Naive thymus-derived CD4-positive, alpha-beta T cell (primary cell): ENCODE results near the gene GRM7. TPM values are rescaled to one million over a fixed set of nuclear protein-coding genes. Genes with fewer than 3 reads are reported as not detected.

ENCODE experiments used
- ATAC-seq: fragments of 150-1000 bp; cut with Tn5 transposase; 2 replicates; pipeline ENCODE4 v1.10.0; 2021; ENCODE audit warnings: mild to moderate bottlenecking, moderate library complexity
- CTCF ChIA-PET: fragments of 350-600 bp; sonication (Branson Sonifier 250); formaldehyde crosslinking; loops from one replicate; lab custom pipeline; 2021; ENCODE audit warnings: antibody characterized with exemption; lab: Charles Lee
- POLR2A ChIA-PET: fragments of 350-600 bp; sonication (Branson Sonifier 250); formaldehyde crosslinking; loops from one replicate; lab custom pipeline; 2021; ENCODE audit warnings: antibody characterized with exemption, inconsistent platforms; lab: Charles Lee
- DNase-seq, 9 donors: peaks; one replicate each; pipeline versions ENCODE4 v3.0.0 to v3.0.0-alpha.2; 2020 to 2022; ENCODE audit warnings: mixed read lengths in 1 of 9
- H3K27ac ChIP-seq: one replicate; pipeline ENCODE4 v1.7.0; 2013; ENCODE audit warnings: mild to moderate bottlenecking, low read depth, low read length, moderate library complexity
- H3K27me3 ChIP-seq, 2 donors: one replicate each; pipeline ENCODE4 v1.7.0; 2013; ENCODE audit warnings: low read length in 2 of 2, mild to moderate bottlenecking in 2 of 2, moderate library complexity in 2 of 2; ENCODE audit not compliant: control insufficient read depth in 2 of 2, insufficient read depth in 2 of 2
- H3K36me3 ChIP-seq, 3 experiments: 1 replicate in 2 of 3; 2 replicates in 1 of 3; pipeline ENCODE4 v1.7.0; 2013; ENCODE audit warnings: low read length in 3 of 3, mild to moderate bottlenecking in 3 of 3, moderate library complexity in 1 of 3; ENCODE audit not compliant: insufficient read depth in 3 of 3, control insufficient read depth in 2 of 3
- H3K4me1 ChIP-seq, 2 donors: one replicate each; pipeline ENCODE4 v1.7.0; 2013; ENCODE audit warnings: low read length in 2 of 2, mild to moderate bottlenecking in 2 of 2, moderate library complexity in 1 of 2; ENCODE audit not compliant: control insufficient read depth in 2 of 2, insufficient read depth in 2 of 2
- H3K4me3 ChIP-seq: 2 replicates; pipeline ENCODE4 v1.7.0; 2013; ENCODE audit warnings: mild to moderate bottlenecking, low read length
- H3K9me3 ChIP-seq, 3 experiments: 1 replicate in 2 of 3; 2 replicates in 1 of 3; pipeline ENCODE4 v1.7.0; 2013; ENCODE audit warnings: low read length in 3 of 3; ENCODE audit not compliant: control insufficient read depth in 2 of 3
- H3K27ac Mint-ChIP-seq, 9 donors: one replicate each; pipeline ENCODE4 v1.8.0; 2020 to 2022; ENCODE audit warnings: mixed read lengths in 9 of 9, mild to moderate bottlenecking in 8 of 9, moderate library complexity in 5 of 9, inconsistent platforms in 2 of 9
- H3K27me3 Mint-ChIP-seq, 5 donors: one replicate each; pipeline ENCODE4 v1.8.0; 2021 to 2022; ENCODE audit warnings: mixed read lengths in 5 of 5, mild to moderate bottlenecking in 1 of 5
- H3K36me3 Mint-ChIP-seq, 5 donors: one replicate each; pipeline ENCODE4 v1.8.0; 2020 to 2022; ENCODE audit warnings: mixed read lengths in 5 of 5, mild to moderate bottlenecking in 3 of 5, inconsistent platforms in 1 of 5
- H3K4me1 Mint-ChIP-seq, 7 donors: one replicate each; pipeline ENCODE4 v1.8.0; 2020 to 2022; ENCODE audit warnings: mixed read lengths in 7 of 7, mild to moderate bottlenecking in 3 of 7, inconsistent platforms in 1 of 7
- H3K4me3 Mint-ChIP-seq, 10 donors: one replicate each; pipeline ENCODE4 v1.8.0; 2020 to 2022; ENCODE audit warnings: mild to moderate bottlenecking in 10 of 10, mixed read lengths in 10 of 10, moderate library complexity in 6 of 10, inconsistent platforms in 2 of 10
- H3K9me3 Mint-ChIP-seq, 11 donors: one replicate each; pipeline ENCODE4 v1.8.0; 2020 to 2022; ENCODE audit warnings: mixed read lengths in 11 of 11, mild to moderate bottlenecking in 4 of 11, inconsistent platforms in 1 of 11, moderate library complexity in 1 of 11
- intact Hi-C, 2 donors: fragments of 100-400 bp; cut with micrococcal nuclease; formaldehyde crosslinking; loops; one replicate each; pipeline ENCODE4 v1.15.1; 2023
- polyA plus RNA-seq, 2 donors: library from polyadenylated mRNA; unstranded; fragments of 300-500 nt; fragmentation: Illumina TruSeq; gene quantifications; one replicate each; pipeline ENCODE4 v1.2.3, GENCODE V29; 2021
- total RNA-seq, 6 experiments: library from RNA in 5 of 6; stranded (reverse) in 5 of 6; gene quantifications; 1 replicate in 5 of 6; 2 replicates in 1 of 6; pipeline ENCODE4 v1.2.3 and lab custom pipeline; 2021 to 2026

Gene GRM7
- total and polyA plus RNA-seq, 7 experiments from 2014 or later: not detected

GRCh38 chr3:7397097-7397496 is 536.2 kb downstream of the GRM7 start:
- no peak overlapping the region for H3K4me3 ChIP-seq
- no peak for ATAC-seq
- H3K9me3 ChIP-seq: no peaks in the 10 kb centered on the region
- H3K27me3 Mint-ChIP-seq: peaks cover 0 to 5% (median 0%) of the 10 kb centered on the region in 5 donors
- no peaks in the 10 kb centered on the region for H3K4me1 Mint-ChIP-seq
- H3K4me3 Mint-ChIP-seq: no peak overlapping the region
- H3K27me3 ChIP-seq: no peaks in the 10 kb centered on the region
- intact Hi-C loops: no loop called here
- H3K27ac Mint-ChIP-seq: no peak overlapping the region
- H3K4me1 ChIP-seq: no peaks in the 10 kb centered on the region
- H3K36me3 ChIP-seq: no peaks in the 10 kb centered on the region
- ChIA-PET CTCF (no interaction called here), POLR2A (no interaction called here)
- no peak overlapping the region for H3K27ac ChIP-seq
- H3K36me3 Mint-ChIP-seq: no peaks in the 10 kb centered on the region
- H3K9me3 Mint-ChIP-seq: peaks cover 0 to 5% (median 1%) of the 10 kb centered on the region in 11 donors
- DNase-seq: no peak

DNA sequence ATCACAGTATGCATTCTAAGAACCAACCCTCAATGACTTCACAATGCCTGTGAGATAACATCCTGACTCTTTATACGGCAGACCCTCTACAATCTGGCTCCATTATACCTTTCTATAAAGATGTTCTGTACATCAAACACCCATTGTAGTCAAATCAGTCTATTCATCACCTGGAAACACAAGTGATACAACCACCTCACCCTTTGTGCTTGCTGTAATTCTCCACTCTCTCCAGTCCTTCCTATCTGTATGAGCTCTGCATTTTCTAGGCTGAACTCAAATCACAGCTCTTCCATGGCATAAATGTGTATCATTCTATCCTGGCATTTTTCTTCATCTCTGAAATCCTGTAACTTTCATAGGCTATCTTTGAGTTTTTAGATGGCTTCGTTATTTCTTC is 539.4 kb downstream of the GRM7 start:
- H3K4me3 ChIP-seq: no peak overlapping the region
- no peak for ATAC-seq
- Mint-ChIP-seq H3K9me3 (peaks cover 0 to 2% (median 0%) of the 10 kb centered on the region in 11 donors), H3K27me3 (peaks cover 0 to 3% (median 0%) of the 10 kb centered on the region in 5 donors), H3K4me1 (no peaks in the 10 kb centered on the region), H3K36me3 (no peaks in the 10 kb centered on the region), H3K4me3 (no peak overlapping the region), H3K27ac (no peak overlapping the region)
- intact Hi-C loops: no loop called here
- no peak for DNase-seq
- H3K36me3 ChIP-seq: no peaks in the 10 kb centered on the region
- H3K27ac ChIP-seq: no peak overlapping the region
- H3K4me1 ChIP-seq: no peaks in the 10 kb centered on the region
- no peaks in the 10 kb centered on the region for H3K9me3 ChIP-seq
- ChIA-PET CTCF (no interaction called here), POLR2A (no interaction called here)
- no peaks in the 10 kb centered on the region for H3K27me3 ChIP-seq

DNA sequence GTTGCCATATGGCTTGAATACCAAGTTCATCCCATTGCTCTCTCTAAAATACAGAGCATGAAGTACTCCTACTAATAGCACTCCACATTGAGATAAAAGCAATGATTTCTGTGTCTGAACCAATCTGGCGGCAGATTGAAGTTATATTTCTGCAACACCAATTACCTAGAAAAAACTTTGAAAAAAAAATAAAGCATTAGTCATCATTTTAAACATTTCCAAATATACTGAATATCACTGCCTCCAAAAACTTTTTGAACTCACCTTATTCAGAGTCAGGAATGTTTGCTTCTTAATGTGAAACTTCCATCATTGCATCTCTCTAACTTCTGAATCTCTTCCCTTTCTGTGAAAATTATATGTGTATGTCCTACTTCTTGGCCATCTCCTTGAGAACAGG is 540.5 kb downstream of the GRM7 start:
- CTCF ChIA-PET: no interaction called here
- Histone ChIP-seq H3K36me3 (no peaks in the 10 kb centered on the region), H3K27ac (no peak overlapping the region), H3K9me3 (no peaks in the 10 kb centered on the region), H3K4me1 (no peaks in the 10 kb centered on the region), H3K27me3 (no peaks in the 10 kb centered on the region), H3K4me3 (no peak overlapping the region)
- Mint-ChIP-seq H3K27ac (no peak overlapping the region), H3K4me3 (no peak overlapping the region), H3K9me3 (peaks cover 0 to 2% (median 0%) of the 10 kb centered on the region in 11 donors), H3K4me1 (no peaks in the 10 kb centered on the region), H3K36me3 (no peaks in the 10 kb centered on the region), H3K27me3 (peaks cover 0 to 2% (median 0%) of the 10 kb centered on the region in 5 donors)
- no peak for ATAC-seq
- POLR2A ChIA-PET: no interaction called here
- DNase-seq: no peak
- intact Hi-C loops: no loop called here

GRCh38 chr3:7407107-7407506 is 546.2 kb downstream of the GRM7 start:
- Mint-ChIP-seq H3K9me3 (peaks cover 0 to 3% (median 0%) of the 10 kb centered on the region in 11 donors), H3K27ac (no peak overlapping the region), H3K36me3 (no peaks in the 10 kb centered on the region), H3K4me3 (no peak overlapping the region), H3K27me3 (no peaks in the 10 kb centered on the region), H3K4me1 (no peaks in the 10 kb centered on the region)
- Histone ChIP-seq H3K4me3 (no peak overlapping the region), H3K27ac (no peak overlapping the region), H3K36me3 (no peaks in the 10 kb centered on the region), H3K4me1 (no peaks in the 10 kb centered on the region), H3K9me3 (no peaks in the 10 kb centered on the region), H3K27me3 (no peaks in the 10 kb centered on the region)
- CTCF ChIA-PET: no interaction called here
- intact Hi-C loops: no loop called here
- DNase-seq (no peak), ATAC-seq (no peak)
- POLR2A ChIA-PET: no interaction called here

- peaks cover 0 to 3% (median 0%) of the 10 kb centered on the region in 11 donors for H3K9me3 Mint-ChIP-seq
- H3K27ac ChIP-seq: no peak overlapping the region
- no peak overlapping the region for H3K4me3 Mint-ChIP-seq
- no peaks in the 10 kb centered on the region for H3K36me3 ChIP-seq
- intact Hi-C loops: no loop called here
- no peak overlapping the region for H3K27ac Mint-ChIP-seq
- H3K27me3 ChIP-seq: no peaks in the 10 kb centered on the region
- H3K4me1 Mint-ChIP-seq: no peaks in the 10 kb centered on the region
- H3K4me1 ChIP-seq: no peaks in the 10 kb centered on the region
- H3K4me3 ChIP-seq: no peak overlapping the region
- no peak for ATAC-seq
- no peaks in the 10 kb centered on the region for H3K9me3 ChIP-seq
- peaks cover 0 to 3% (median 0%) of the 10 kb centered on the region in 5 donors for H3K27me3 Mint-ChIP-seq
- ChIA-PET POLR2A (no interaction called here), CTCF (no interaction called here)
- no peak for DNase-seq
- no peaks in the 10 kb centered on the region for H3K36me3 Mint-ChIP-seq
These were observed 549.9 kb downstream of the GRM7 start for GRCh38 chr3:7410782-7411181.

GRCh38 chr3:7421065-7421464 is 560.1 kb downstream of the GRM7 start:
- H3K4me3 Mint-ChIP-seq: no peak overlapping the region
- H3K27me3 Mint-ChIP-seq: peaks cover 0 to 5% (median 0%) of the 10 kb centered on the region in 5 donors
- no peak overlapping the region for H3K27ac Mint-ChIP-seq
- Histone ChIP-seq H3K9me3 (no peaks in the 10 kb centered on the region), H3K4me3 (no peak overlapping the region), H3K27ac (no peak overlapping the region), H3K4me1 (no peaks in the 10 kb centered on the region), H3K36me3 (no peaks in the 10 kb centered on the region), H3K27me3 (no peaks in the 10 kb centered on the region)
- no peaks in the 10 kb centered on the region for H3K4me1 Mint-ChIP-seq
- DNase-seq (no peak), ATAC-seq (no peak)
- H3K9me3 Mint-ChIP-seq: peaks cover 0 to 3% (median 0%) of the 10 kb centered on the region in 11 donors
- H3K36me3 Mint-ChIP-seq: no peaks in the 10 kb centered on the region
- intact Hi-C loops: no loop called here
- CTCF ChIA-PET: no interaction called here
- POLR2A ChIA-PET: no interaction called here

GRCh38 chr3:7423036-7423435 is 562.1 kb downstream of the GRM7 start:
- no peak for DNase-seq

More at GRCh38 chr3:7423036-7423435, 562.1 kb downstream of the GRM7 start:
- CTCF ChIA-PET: no interaction called here
- no peaks in the 10 kb centered on the region for H3K36me3 ChIP-seq
- Mint-ChIP-seq H3K4me1 (no peaks in the 10 kb centered on the region), H3K4me3 (no peak overlapping the region), H3K36me3 (no peaks in the 10 kb centered on the region), H3K27me3 (peaks cover 0 to 4% (median 0%) of the 10 kb centered on the region in 5 donors), H3K9me3 (peaks cover 0 to 6% (median 0%) of the 10 kb centered on the region in 11 donors), H3K27ac (no peak overlapping the region)
- ATAC-seq: no peak
- intact Hi-C loops: no loop called here
- H3K4me3 ChIP-seq: no peak overlapping the region
- POLR2A ChIA-PET: no interaction called here
- no peaks in the 10 kb centered on the region for H3K4me1 ChIP-seq
- no peak overlapping the region for H3K27ac ChIP-seq
- H3K9me3 ChIP-seq: no peaks in the 10 kb centered on the region
- H3K27me3 ChIP-seq: no peaks in the 10 kb centered on the region
